ENCODE measurements around the gene DNAH9. TPM values are rescaled to one million over a fixed set of nuclear protein-coding genes. Genes with fewer than 3 reads are reported as not detected.

Gene DNAH9
- total RNA-seq, 1 donor from 2014 or later = not detected

DNA sequence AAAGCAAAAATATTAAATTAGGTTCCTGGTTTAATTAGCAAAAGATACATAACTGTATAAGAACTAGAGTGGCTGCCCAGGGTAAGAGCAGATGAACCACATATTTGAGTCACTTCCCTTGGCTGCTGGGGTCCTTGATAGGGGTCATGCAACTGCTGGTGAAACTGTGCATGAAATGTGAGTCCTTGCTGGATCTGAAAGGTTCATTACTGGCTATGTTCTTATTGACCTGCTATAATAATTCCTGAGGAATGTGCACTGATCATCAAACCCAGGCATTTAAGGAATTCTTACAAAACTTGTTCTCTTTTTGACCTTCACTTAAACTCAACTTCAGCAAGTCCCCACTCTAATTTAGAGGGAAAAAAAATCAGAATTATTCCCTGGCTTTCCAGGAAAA, 215.6 kb downstream of the DNAH9 start:
- TF ChIP-seq CTCF (conservative IDR thresholded peaks at IDR 0.05; ENCODE audit: low read depth, low read length) = no peak
- H3K4me3 ChIP-seq (ENCODE audit: low read depth, low read length) = no peak overlapping the region
- no peak for DNase-seq (ENCODE audit: low read depth)

DNA sequence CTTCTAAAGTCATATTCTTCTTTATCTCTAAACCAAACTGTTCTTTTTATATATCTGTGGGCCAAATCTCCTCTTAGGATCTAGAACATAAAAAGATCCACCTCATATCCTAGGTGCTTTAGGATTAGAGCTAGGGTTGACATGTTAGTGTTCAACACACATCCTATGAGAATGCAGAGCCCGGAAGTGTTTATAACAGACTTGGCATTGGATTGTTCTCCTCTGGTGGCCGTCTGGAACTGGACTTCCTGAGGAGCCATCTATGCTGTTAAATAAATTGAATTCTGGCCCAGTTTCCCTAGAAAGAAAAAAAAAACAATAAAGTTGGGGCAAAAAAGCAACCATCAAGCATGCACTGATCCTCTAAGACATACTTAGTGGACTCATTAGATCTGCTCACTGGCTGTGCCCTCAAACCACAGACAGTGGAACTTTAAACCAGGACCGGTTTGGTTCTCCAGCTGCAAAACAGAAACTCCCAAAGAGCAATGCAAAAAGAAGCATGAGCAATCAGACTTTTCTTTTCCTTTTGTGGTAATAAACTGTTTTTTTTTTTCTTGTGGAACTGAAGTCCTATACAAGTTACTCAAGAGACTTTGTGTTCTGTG, 216.5 kb downstream of the DNAH9 start:
- no peak for DNase-seq (ENCODE audit: low read depth)
- no peak overlapping the region for H3K4me3 ChIP-seq (ENCODE audit: low read depth, low read length)
- no peak for TF ChIP-seq CTCF (conservative IDR thresholded peaks at IDR 0.05; ENCODE audit: low read depth, low read length)

DNA sequence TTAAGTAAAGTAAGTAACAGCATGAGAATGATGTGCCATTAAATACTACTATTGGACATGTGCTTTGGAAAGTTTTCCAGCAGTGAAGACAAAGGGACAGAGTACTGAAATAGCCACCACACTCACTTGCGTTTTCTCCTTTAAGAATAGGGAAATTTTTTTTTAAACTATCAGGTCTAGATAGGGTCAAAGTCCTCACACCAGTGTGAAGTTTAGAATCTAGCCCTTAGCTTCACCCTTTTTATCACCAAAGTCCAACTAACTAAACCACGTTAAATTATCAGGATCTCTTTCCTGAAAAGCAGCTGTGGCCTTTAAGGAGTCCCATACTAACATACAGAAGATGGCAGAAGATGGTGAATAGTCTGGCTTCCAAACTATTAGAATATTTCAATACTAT, 218.1 kb downstream of the DNAH9 start:
- DNase-seq (ENCODE audit: low read depth) = no peak
- no peak for TF ChIP-seq CTCF (conservative IDR thresholded peaks at IDR 0.05; ENCODE audit: low read depth, low read length)
- H3K4me3 ChIP-seq (ENCODE audit: low read depth, low read length) = no peak overlapping the region

DNA sequence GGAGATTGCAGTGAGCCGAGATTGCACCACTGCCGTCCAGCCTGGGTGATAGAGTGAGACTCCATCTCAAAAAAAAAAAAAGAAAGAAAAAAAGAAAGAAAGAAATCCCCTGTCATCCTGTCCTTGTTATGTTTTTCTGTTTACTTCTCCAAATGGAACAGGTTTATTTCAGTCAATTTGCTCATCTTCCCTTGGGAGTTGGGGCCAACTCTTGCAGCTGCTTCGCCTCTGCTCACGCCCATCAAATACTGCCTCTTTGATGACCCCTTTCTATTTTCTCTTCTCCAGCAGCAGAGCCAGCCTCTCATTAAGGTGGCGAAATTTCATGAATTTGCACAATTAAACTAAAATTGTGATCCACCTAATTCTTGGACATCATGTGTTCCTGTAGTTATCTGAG, 225.6 kb downstream of the DNAH9 start:
- no peak for TF ChIP-seq CTCF (conservative IDR thresholded peaks at IDR 0.05; ENCODE audit: low read depth, low read length)
- DNase-seq (ENCODE audit: low read depth) = no peak
- H3K4me3 ChIP-seq (ENCODE audit: low read depth, low read length) = no peak overlapping the region

GRCh38 chr17:11825572-11826209, 227.4 kb downstream of the DNAH9 start:
- no peak overlapping the region for H3K4me3 ChIP-seq (ENCODE audit: low read depth, low read length)
- DNase-seq (ENCODE audit: low read depth) = no peak
- no peak for TF ChIP-seq CTCF (conservative IDR thresholded peaks at IDR 0.05; ENCODE audit: low read depth, low read length)

GRCh38 chr17:11832401-11833137, 234.3 kb downstream of the DNAH9 start:
- TF ChIP-seq CTCF (conservative IDR thresholded peaks at IDR 0.05; ENCODE audit: low read depth, low read length) = no peak
- no peak overlapping the region for H3K4me3 ChIP-seq (ENCODE audit: low read depth, low read length)
- DNase-seq (ENCODE audit: low read depth) = no peak
